Measurements from ENCODE around the gene SLC12A7.

DNA sequence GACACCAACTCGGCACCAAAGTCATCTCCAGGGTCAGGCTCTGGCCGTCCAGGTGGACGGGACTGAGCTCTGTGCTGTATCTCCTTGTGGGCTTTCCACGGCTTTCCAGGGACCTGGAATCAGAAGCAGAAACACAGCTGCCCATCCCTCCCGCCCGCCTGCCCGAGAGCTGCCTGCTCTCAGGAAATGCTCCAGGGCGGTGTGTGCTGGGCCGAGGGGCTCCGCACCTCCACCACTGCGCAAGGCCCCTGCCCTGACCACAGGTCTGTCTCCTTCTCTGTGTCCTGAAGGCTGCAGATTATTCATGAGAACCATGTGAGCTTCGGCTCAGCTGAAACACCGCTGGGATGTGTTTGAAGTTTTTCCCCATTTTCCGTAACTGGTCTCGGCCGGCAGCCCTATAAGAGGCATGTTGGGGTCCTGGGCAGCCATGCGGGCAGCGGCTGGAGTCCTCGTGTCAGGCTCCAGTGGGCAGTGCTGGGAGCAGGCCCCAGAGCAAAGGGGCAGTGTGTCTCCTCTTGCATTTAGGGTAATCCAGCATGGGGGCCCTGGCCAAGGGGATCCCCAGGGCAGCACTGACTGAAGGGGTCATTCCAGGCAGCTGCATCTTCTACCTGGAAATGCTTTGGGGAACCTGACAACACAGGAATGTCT, 80.4 kb downstream of the SLC12A7 start:
- TF ChIP-seq, protein P1, sequence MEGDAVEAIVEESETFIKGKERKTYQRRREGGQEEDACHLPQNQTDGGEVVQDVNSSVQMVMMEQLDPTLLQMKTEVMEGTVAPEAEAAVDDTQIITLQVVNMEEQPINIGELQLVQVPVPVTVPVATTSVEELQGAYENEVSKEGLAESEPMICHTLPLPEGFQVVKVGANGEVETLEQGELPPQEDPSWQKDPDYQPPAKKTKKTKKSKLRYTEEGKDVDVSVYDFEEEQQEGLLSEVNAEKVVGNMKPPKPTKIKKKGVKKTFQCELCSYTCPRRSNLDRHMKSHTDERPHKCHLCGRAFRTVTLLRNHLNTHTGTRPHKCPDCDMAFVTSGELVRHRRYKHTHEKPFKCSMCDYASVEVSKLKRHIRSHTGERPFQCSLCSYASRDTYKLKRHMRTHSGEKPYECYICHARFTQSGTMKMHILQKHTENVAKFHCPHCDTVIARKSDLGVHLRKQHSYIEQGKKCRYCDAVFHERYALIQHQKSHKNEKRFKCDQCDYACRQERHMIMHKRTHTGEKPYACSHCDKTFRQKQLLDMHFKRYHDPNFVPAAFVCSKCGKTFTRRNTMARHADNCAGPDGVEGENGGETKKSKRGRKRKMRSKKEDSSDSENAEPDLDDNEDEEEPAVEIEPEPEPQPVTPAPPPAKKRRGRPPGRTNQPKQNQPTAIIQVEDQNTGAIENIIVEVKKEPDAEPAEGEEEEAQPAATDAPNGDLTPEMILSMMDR (conservative IDR thresholded peaks at IDR 0.05; ENCODE audit: low read length): no peak
- no peak for TF ChIP-seq EZH2phosphoT487 (IDR thresholded peaks at IDR 0.05; ENCODE audit: borderline replicate concordance)

Data from Loucy (cell line).